ENCODE results near the gene WSB1. TPM values are rescaled to one million over a fixed set of nuclear protein-coding genes. Genes with fewer than 3 reads are reported as not detected.

The WSB1 gene
- total and polyA plus RNA-seq, 10 of the 15 experiments (the other 5 are each of a cell fraction or from before 2014, with no cell fraction given) = 26.6 to 458 (median 101) TPM

DNA sequence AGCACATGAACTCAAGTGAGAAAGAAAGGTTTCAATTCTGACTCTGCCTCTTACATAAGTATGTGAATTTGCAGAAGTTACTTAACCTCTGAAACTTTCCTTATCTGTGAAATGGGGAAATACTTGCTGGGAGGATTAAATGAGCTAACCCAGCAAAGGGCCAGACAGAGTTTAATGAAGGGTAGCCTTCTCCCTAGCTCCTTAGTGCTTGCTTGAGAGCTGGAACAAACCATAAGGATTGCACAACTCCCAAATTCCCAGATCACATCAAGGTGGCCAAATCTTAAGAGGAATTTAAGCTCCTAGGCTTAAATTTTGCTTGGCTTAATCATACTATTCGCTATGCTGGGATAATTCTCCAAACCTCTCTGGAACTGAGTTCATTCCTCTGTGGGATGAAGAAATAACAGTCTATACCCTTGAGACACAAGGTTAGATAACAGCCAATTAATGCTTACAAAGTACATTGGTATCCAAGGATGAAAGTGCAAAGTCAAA is 11.8 kb upstream of the WSB1 start:
- Histone ChIP-seq H3K36me3 (ENCODE audit: control insufficient read depth in 2 of 2, insufficient read depth in 2 of 2, low read length in 1 of 2) (no peaks in the 10 kb centered on the region), H3K4me1 (ENCODE audit: control insufficient read depth, insufficient read depth, low read length) (peaks cover 14% of the 10 kb centered on the region), H4K20me1 (ENCODE audit: control insufficient read depth, insufficient read depth) (no peaks in the 10 kb centered on the region), H3K4me3 (no peak overlapping the region), H2AFZ (ENCODE audit: control insufficient read depth, low read depth, low read length) (peak overlapping the region; percentile 41), H3K9me3 (replicated peaks; ENCODE audit: control insufficient read depth, insufficient read depth, low read length) (no peaks in the 10 kb centered on the region), H3K27me3 (replicated peaks in 1 of 2; ENCODE audit: control insufficient read depth in 2 of 2, insufficient read depth in 2 of 2, low read length in 1 of 2) (no peaks in the 10 kb centered on the region), H3K79me2 (ENCODE audit: control insufficient read depth, insufficient read depth, low read length) (no peaks in the 10 kb centered on the region), H3K4me2 (ENCODE audit: control insufficient read depth, insufficient read depth) (peak overlapping the region; percentile 77), H3K27ac (ENCODE audit: control insufficient read depth, insufficient read depth) (peak overlapping the region; percentile 62), H3K9ac (ENCODE audit: control insufficient read depth, insufficient read depth, low read length) (no peak overlapping the region)
- RAD21 ChIA-PET (ENCODE audit: unreplicated experiment) = interaction anchor here (0.8 to 3.0 kb wide), 12 partner anchors 12 to 73 kb away, joined by 3 to 26 read pairs (median 5); partner anchors contain the start of gene WSB1
- CTCF ChIA-PET = interaction anchor here (0.8 to 1.7 kb wide), 8 partner anchors 8 to 75 kb away, joined by 3 to 11 read pairs (median 5); partner anchors contain the start of gene WSB1
- DNase-seq (ENCODE audit: low read depth, low spot score) (peak; percentile 49), ATAC-seq (peak; percentile 98), FAIRE-seq (peak; percentile 84)
- no TSS peak for BruUV-seq (replicated peaks)
- SMC1A ChIA-PET (ENCODE audit: uncharacterized antibody, unreplicated experiment) = interaction anchor here (0.6 to 2.0 kb wide), 9 partner anchors 11 to 72 kb away, joined by 3 to 16 read pairs (median 4); partner anchors contain the start of gene WSB1
- in situ Hi-C loops (cut with MboI) (loop anchor here (25.0 kb wide), 1 partner anchor 780 kb away; no protein-coding TSS in a partner anchor), intact Hi-C loops (cut with micrococcal nuclease; ENCODE audit: unreplicated experiment) (no loop called here)
- WGBS (ENCODE audit: insufficient coverage, insufficient replicate concordance, low lambda C conversion rate, missing lambda C conversion rate) = 100% methylated on average over 1 of the region's 1 CpG
- POLR2A ChIA-PET = interaction anchor here (1.1 to 3.4 kb wide), 4 partner anchors 12 to 51 kb away, joined by 3 to 26 read pairs (median 5); partner anchors contain the start of gene WSB1
- TF ChIP-seq ZNF274 (IDR thresholded peaks at IDR 0.05; ENCODE audit: insufficient read depth, insufficient read length) (no peak), GATAD2B (conservative IDR thresholded peaks at IDR 0.05; ENCODE audit: low read depth) (no peak), RELA (IDR thresholded peaks at IDR 0.05; ENCODE audit: borderline replicate concordance, partially characterized antibody) (no peak), MTA2 (IDR thresholded peaks at IDR 0.05; ENCODE audit: low read depth) (peak; percentile 68), MXI1 (IDR thresholded peaks at IDR 0.05; ENCODE audit: low read depth, low read length) (no peak), NRF1 (conservative IDR thresholded peaks at IDR 0.05; ENCODE audit: low read depth, low read length) (no peak), FOXM1 (IDR thresholded peaks at IDR 0.05; ENCODE audit: low read depth, low read length) (no peak), SMARCA5 (IDR thresholded peaks at IDR 0.05) (peak; percentile 52; the same call in 1 of the 2 replicates), TCF3 (IDR thresholded peaks at IDR 0.05; ENCODE audit: borderline replicate concordance, insufficient read depth, low read depth, low read length) (no peak), NFIC (IDR thresholded peaks at IDR 0.05; ENCODE audit: low read depth, low read length) (peak; percentile 40; the same call in 1 of the 2 replicates), ZSCAN29 (IDR thresholded peaks at IDR 0.05) (no peak), SREBF1 (IDR thresholded peaks at IDR 0.05; ENCODE audit: low read length) (no peak), JUNB (IDR thresholded peaks at IDR 0.05) (peak; percentile 36; the same call in 1 of the 2 replicates), SPI1 (IDR thresholded peaks at IDR 0.05; ENCODE audit: borderline replicate concordance, insufficient read depth, low read depth, low read length) (peak; percentile 6; the same call in 1 of the 2 replicates), NFYA (IDR thresholded peaks at IDR 0.05; ENCODE audit: borderline replicate concordance, low read depth, low read length) (no peak), ZNF217 (IDR thresholded peaks at IDR 0.05) (0 out of 2 replicates have a peak, but pooled peaks have one; percentile 26), NR2C1 (IDR thresholded peaks at IDR 0.05) (no peak), CEBPB (IDR thresholded peaks at IDR 0.05; ENCODE audit: borderline replicate concordance in 1 of 2, low read depth in 2 of 2, low read length in 2 of 2) (no peak)
- TF ChIP-seq, protein P1, sequence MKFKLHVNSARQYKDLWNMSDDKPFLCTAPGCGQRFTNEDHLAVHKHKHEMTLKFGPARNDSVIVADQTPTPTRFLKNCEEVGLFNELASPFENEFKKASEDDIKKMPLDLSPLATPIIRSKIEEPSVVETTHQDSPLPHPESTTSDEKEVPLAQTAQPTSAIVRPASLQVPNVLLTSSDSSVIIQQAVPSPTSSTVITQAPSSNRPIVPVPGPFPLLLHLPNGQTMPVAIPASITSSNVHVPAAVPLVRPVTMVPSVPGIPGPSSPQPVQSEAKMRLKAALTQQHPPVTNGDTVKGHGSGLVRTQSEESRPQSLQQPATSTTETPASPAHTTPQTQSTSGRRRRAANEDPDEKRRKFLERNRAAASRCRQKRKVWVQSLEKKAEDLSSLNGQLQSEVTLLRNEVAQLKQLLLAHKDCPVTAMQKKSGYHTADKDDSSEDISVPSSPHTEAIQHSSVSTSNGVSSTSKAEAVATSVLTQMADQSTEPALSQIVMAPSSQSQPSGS (IDR thresholded peaks at IDR 0.05; ENCODE audit: low read length) = no peak
- TF ChIP-seq, protein P2, sequence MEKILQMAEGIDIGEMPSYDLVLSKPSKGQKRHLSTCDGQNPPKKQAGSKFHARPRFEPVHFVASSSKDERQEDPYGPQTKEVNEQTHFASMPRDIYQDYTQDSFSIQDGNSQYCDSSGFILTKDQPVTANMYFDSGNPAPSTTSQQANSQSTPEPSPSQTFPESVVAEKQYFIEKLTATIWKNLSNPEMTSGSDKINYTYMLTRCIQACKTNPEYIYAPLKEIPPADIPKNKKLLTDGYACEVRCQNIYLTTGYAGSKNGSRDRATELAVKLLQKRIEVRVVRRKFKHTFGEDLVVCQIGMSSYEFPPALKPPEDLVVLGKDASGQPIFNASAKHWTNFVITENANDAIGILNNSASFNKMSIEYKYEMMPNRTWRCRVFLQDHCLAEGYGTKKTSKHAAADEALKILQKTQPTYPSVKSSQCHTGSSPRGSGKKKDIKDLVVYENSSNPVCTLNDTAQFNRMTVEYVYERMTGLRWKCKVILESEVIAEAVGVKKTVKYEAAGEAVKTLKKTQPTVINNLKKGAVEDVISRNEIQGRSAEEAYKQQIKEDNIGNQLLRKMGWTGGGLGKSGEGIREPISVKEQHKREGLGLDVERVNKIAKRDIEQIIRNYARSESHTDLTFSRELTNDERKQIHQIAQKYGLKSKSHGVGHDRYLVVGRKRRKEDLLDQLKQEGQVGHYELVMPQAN (conservative IDR thresholded peaks at IDR 0.05) = no peak
- TF ChIP-seq, protein P3, sequence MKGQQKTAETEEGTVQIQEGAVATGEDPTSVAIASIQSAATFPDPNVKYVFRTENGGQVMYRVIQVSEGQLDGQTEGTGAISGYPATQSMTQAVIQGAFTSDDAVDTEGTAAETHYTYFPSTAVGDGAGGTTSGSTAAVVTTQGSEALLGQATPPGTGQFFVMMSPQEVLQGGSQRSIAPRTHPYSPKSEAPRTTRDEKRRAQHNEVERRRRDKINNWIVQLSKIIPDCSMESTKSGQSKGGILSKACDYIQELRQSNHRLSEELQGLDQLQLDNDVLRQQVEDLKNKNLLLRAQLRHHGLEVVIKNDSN (IDR thresholded peaks at IDR 0.05; ENCODE audit: borderline replicate concordance, extremely low read length, insufficient read depth, low read depth, low read length) = no peak

Data from GM12878 (cell line).